ENCODE measurements around the gene HIGD1A.

DNA sequence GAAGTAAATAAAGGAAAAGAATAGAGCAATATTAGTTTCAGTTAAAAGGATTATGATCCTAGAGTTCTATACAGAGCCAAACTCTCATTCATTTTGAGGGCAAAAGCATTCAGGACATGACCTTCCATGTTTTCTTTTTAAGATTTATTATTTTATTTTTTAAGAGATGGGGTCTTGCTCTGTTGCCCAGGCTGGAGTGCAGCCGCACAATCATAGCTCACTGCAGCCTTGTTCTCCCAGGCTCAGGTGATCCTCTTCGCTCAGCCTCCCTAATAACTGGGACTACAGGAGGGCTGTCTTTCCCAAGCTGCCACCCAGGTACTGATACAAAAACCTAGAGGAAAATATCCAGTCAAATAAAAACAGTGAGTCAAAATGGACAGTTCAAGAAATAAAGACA, 17.7 kb downstream of the HIGD1A start:
- TF ChIP-seq, protein P1, sequence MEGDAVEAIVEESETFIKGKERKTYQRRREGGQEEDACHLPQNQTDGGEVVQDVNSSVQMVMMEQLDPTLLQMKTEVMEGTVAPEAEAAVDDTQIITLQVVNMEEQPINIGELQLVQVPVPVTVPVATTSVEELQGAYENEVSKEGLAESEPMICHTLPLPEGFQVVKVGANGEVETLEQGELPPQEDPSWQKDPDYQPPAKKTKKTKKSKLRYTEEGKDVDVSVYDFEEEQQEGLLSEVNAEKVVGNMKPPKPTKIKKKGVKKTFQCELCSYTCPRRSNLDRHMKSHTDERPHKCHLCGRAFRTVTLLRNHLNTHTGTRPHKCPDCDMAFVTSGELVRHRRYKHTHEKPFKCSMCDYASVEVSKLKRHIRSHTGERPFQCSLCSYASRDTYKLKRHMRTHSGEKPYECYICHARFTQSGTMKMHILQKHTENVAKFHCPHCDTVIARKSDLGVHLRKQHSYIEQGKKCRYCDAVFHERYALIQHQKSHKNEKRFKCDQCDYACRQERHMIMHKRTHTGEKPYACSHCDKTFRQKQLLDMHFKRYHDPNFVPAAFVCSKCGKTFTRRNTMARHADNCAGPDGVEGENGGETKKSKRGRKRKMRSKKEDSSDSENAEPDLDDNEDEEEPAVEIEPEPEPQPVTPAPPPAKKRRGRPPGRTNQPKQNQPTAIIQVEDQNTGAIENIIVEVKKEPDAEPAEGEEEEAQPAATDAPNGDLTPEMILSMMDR (IDR thresholded peaks at IDR 0.05; ENCODE audit: insufficient read depth, low read depth, low read length) = no peak
- TF ChIP-seq EZH2 (IDR thresholded peaks at IDR 0.05; ENCODE audit: insufficient read depth, low read length) = no peak
